GM15510 (cell line): ENCODE data around the gene PIGL.

Experiments used
- POLR2A ChIP-seq: IDR thresholded peaks from 3 replicates; pipeline ENCODE4 v1.6.1; 2011; ENCODE audit warnings: borderline replicate concordance; ENCODE audit not compliant: insufficient read length; ENCODE audit errors: extremely low read depth

The PIGL gene

DNA sequence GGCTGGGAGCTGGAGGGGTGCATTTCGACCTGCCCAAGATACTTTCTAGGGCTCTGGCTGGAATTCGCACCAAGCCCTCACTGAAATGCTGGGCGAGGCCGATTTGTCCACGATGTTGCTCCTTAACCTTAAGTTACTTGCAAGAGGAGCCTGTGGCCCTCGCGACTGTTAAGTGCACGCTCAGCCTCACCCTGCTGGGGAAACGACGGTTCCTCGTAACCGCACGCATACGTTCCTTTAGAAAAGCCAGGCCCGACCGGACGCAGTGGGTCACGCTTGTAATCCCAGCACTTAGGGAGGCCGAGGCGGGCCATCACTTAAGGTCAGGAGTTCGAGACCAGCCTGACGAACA is 1.1 kb upstream of the PIGL start:
- no peak for TF ChIP-seq POLR2A

- no peak for TF ChIP-seq POLR2A
Observed at GRCh38 chr17:16222406-16222805, 5.4 kb downstream of the PIGL start.

DNA sequence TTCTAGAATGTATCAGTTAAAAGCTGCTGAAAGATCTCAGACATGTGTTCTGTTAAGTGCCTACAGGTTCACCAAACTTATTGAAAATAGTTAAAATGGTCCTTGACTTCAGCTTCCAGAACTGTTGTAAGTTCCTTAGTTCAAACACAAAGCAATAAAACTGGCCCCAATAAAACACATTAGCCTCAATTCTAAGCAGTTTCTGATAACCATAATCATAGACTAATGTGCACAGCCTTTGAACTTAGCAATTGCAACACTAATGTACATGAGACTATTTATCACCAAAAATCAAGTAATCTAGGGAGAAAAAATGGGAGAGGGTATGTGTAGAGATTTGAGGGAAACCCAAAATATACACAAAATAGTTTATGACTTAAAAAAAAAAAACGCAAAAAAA is 15.4 kb downstream of the PIGL start:
- TF ChIP-seq POLR2A: no peak

GRCh38 chr17:16239931-16240330 is 22.9 kb downstream of the PIGL start:
- no peak for TF ChIP-seq POLR2A

DNA sequence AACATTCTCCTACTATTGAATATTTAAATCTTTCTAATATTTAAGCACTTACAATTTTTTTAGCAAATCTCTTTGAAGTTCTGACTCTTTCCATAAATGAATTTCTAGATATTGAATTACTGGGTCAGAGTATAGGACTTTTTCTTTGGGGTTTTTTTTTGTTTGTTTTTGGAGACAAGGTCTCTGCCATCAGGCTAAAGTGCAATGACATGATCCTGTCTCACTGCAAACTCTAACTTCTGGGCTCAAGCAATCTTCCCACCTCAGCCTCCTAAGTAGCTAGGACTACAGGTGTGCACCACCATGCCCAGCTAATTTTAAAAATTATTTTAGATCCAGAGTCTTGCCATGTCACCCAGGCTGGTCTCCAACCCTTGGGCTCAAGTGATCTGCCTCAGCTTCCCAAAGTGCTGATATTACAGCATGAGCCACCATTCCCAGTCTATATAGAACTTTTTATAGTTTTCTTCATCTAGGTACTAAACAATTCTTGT is 24.9 kb downstream of the PIGL start:
- TF ChIP-seq POLR2A: no peak

DNA sequence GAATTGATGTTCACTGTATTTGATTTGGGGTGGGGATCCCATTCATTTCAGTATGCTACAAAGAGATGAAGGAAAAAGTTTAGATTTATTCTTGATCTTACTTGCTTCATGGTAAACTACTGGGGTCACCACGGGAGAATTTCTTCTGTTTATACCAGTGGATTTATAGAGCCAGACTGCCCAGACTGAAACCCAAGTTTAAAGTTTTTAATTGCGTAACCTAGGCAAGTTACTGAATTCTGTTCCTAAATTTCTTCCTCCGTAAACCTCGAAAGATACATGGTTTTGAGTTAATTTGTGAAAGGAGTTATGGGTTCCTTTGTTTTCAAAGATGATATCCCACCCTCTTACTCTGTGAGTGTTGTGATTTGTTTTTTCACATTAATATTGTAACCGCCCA is 26.4 kb downstream of the PIGL start:
- TF ChIP-seq POLR2A: no peak

- no peak for TF ChIP-seq POLR2A
Observed at GRCh38 chr17:16243801-16244567, 27.0 kb downstream of the PIGL start.

GRCh38 chr17:16247586-16247984 is 30.6 kb downstream of the PIGL start:
- no peak for TF ChIP-seq POLR2A

- TF ChIP-seq POLR2A: no peak
Observed at GRCh38 chr17:16250635-16251034, 33.6 kb downstream of the PIGL start.

DNA sequence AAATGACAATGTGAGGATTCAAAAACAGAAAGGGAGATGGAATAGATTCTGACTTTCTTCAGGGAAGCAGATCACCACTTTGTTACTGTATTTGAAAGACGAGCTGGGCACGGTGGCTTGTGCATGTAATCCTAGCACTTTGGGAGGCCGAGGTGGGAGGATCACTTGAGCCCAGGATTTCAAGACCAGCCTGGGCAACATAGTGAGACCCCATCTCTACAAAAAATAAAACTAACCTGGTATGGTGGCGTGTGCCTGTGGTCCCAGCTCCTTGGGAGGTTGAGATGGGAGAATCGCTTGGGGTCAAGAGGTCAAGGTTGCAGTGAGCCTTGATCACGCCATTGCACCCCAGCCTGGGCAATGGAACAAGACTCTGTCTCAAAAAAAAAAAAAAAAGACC is 34.0 kb downstream of the PIGL start:
- no peak for TF ChIP-seq POLR2A

DNA sequence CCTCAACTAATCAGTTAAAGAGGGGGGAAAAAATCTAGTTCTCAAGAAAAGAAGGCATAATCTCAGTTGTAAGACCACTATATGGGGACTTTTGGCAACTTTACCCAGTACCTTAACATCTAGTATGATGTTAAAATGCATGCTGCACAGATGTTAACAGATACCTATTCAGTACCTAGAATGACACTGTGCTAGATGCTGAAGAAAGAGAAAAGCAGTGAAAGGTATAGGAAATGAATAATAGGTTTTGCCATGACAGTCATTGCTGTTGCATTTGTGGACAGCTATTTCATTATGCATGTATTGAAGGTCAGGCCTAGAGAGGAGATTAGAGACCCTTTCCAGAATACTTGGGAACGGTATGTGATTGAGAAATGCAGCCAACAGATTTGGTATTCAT is 34.5 kb downstream of the PIGL start:
- no peak for TF ChIP-seq POLR2A

DNA sequence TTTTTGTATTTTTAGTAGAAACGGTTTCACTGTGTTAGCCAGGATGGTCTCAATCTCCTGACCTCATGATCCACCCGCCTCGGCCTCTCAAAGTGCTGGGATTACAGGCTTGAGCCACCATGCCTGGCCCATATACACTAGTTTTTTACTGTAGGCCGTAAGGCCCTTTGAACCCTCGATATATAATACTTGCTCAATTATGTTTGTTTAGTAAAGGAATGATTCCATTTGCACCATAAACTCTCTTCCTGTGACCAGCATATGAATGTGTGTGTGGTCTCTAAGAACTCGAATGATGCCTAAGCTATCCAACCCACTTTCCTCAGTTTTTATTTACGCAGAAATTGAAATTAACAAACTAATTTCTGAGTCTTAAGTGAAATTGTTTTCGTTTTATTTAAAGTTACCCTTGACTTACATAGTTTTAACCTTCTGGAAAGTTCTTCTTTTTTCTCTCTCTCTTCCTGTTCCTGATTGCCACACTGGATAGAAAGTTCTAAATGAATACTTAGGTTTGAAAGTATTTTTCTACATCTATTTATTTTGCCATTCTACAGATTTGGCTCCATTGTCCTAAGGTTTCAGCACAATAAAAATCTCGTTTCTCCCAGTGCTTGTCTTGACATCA is 37.9 kb downstream of the PIGL start:
- TF ChIP-seq POLR2A: no peak

DNA sequence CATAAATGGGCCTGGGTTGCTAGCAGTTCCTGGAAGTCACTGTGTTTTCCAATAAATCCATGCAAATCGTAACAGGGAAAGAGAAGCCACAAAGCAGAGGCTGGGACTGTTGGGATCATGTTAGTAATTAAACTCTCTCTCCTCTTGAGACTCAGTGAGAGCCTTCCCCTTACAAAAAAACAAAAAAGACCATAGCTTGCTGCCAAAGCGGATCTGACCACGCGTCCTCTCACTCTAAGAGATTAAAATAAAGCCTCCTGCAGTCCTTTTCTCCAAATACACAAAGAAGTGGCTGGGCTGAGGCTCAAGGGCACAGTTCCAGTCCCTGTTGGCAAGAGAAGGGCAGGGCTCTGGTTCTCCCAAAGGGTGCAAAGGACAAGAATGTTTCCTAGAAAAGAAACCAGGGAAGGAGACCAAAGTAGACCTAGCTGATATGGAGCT is 38.5 kb downstream of the PIGL start:
- no peak for TF ChIP-seq POLR2A

GRCh38 chr17:16258901-16259300 is 41.9 kb downstream of the PIGL start:
- no peak for TF ChIP-seq POLR2A

DNA sequence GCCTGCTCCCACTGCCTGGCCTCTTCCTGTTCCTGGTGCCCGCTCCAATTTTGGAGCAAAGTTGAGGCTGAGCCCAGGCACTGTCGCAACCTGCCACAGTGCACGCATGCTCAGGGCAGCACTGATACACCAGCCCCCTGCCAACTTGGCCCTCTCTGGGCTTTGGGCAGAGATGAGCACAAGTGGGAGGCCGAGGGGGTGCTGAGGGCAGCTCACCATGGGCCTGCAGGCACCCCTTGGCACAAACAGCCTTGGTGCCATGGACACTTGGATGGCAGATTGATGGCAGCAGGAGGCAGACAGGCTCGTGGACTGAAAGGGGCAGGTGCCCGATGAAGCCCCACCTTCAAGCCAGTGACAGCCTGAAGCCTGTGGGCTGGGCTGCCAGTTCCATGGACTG is 42.9 kb downstream of the PIGL start:
- TF ChIP-seq POLR2A: no peak

DNA sequence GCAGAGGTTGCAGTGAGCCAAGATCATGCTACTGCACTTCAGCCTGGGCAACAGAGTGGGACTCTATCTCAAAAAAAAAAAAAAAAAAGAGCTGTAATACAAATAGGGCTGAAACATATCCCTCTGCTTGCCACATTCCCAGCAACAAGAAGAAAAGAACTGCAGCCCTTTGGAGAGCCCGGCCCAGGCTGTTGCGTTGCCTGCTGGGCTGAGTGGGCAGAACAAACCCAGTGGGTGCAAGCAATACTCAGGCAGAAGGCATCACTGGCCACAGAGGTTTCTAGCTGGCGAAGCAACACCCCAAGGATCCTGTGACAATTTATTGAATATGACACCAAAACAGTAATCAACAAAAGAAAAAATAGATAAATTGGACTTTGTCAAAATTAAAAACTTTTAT is 44.0 kb downstream of the PIGL start:
- no peak for TF ChIP-seq POLR2A

GRCh38 chr17:16262201-16262600 is 45.2 kb downstream of the PIGL start:
- TF ChIP-seq POLR2A: no peak

- no peak for TF ChIP-seq POLR2A
Observed at GRCh38 chr17:16267174-16267573, 50.2 kb downstream of the PIGL start.
